ENCODE data around the gene ARIH1.

The ARIH1 gene

GRCh38 chr15:72540606-72541237, 66.6 kb downstream of the ARIH1 start:
- no peak for DNase-seq (ENCODE audit: low read depth)

- DNase-seq (ENCODE audit: low read depth) = no peak
Measured at GRCh38 chr15:72541674-72542073, 67.5 kb downstream of the ARIH1 start.

DNA sequence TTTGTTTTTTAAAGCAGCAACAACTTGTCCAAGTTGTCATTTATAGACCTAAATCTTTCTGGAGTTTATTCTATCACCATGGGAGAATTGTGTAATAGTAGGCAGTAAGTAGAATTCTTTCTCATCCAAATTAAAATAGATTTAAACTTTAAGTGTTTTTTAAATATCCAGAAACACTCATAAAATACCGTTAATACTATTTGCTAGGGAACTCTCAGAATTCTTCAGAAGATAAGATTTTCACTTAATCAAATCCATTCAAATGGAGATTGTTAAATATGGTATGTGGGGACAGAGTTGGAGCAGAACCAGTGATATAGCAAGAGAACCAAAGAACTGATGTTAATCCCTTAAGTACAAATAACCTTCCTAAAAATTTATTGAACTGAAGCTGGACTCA, 71.0 kb downstream of the ARIH1 start:
- no peak for DNase-seq (ENCODE audit: low read depth)

DNA sequence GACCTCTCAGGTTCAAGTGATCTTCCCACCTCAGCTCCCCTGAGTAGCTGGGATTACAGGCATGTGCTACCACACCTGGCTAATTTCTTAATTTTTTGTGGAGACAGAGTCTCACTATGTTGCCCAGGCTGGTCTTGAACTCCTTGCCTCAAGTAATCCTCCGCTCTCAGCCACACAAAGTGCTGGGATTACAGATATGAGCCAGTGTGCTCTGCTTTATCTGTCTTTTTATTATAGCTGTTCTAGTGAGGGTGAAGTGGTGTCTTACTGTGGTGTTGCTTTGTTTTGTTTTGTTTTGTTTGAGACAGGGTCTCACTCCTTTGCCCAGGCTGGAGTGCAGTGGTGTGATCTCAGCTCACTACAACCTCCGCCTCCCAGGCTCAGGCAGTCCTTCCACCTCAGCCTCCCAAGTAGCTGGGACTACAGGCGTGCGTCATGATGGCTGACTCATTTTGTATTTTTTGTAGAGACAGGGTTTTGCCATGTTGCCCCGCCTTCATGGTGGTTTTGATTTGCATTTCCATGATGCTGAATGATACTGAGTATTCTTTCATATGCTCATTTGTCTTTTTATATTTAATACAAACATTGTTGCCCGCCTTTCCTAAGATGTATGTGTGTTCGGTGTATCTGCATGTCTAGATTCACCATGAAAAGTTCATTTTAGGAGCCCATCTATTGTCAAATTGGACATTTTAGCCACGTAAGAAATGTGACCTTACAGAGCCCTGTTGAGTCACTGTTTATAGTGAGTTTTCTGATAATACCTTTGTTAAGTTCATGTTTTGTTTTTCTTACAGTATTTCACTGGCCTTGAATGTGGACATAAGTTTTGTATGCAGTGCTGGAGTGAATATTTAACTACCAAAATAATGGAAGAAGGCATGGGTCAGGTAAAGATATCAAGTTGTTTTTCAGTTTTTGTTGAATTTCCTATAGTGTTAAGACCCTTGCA, 80.6 kb downstream of the ARIH1 start:
- DNase-seq (ENCODE audit: low read depth) = peak; percentile 13

DNA sequence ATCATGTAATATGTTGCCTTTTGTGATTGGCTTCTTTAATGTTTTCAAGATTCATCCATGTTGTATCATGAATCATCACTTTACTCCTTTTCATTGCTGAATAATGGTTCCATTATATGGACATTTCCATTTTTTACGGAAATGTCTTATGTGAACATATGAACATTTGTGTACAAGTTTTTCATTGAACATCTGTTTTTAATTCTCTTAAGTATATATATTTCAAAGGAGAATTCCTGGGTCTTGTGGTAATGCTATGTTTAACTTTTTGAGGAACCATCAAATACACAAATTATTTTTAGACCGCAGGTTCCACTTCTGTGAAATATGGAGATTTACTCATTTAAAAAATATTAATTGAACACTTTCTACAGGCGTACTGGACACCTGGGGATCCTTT, 85.7 kb downstream of the ARIH1 start:
- DNase-seq (ENCODE audit: low read depth) = no peak

DNA sequence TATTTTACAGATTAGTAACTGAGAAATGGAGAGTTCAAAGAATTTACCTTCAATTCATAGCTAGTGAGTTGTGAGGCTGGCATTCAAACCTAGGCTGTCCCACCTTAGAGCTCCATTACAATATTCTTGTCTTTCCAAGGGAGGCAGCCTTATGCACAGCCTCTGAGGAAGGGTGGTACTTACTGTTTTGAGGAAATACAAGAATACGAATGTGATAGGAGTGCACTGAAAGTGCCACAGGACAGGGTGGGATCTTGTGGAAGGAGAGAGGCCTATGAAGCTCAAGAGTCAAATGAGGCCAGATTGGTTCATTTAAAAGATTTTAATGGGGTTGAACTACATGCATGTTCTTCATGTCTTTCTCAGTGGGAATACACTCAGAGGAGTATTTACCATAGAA, 86.3 kb downstream of the ARIH1 start:
- no peak for DNase-seq (ENCODE audit: low read depth)

GRCh38 chr15:72562386-72562785, 88.3 kb downstream of the ARIH1 start:
- DNase-seq (ENCODE audit: low read depth) = no peak

DNA sequence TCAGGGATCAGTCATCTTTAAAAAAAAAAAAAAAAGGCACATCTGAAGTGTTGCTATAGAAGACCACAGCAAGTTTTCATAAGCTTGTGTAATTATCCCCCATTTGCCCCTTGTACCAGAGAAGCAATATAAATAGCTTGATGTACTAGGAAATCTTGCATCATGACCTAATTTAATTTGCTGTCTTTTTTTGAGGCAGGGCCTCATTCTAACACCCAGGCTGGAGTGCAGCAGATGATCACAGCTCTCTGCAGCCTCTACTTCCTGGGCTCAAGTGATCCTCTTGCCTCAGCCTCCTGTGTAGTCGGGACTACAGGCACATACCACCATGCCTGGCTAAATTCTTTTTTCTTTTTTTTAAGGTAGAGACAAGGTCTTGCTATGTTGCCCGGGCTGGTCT, 88.7 kb downstream of the ARIH1 start:
- no peak for DNase-seq (ENCODE audit: low read depth)

DNA sequence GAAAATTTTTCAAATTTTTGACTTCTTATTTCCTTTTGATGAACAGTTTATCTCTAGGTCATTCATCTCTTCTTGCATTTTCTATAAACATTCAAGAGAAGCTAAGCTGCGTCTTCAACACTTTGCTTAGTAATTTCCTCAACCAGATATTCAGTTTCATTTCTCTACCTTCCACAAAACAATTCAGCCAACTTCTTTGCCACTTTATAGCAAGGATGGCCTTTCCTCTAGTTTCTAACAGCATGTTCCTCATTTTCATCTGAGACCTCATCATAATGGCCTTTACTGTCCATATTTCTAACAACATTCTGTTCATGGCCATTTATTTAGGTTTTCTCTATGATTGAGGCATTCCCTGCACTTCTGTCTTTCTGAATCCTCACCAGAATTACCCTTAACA, 90.0 kb downstream of the ARIH1 start:
- no peak for DNase-seq (ENCODE audit: low read depth)

DNA sequence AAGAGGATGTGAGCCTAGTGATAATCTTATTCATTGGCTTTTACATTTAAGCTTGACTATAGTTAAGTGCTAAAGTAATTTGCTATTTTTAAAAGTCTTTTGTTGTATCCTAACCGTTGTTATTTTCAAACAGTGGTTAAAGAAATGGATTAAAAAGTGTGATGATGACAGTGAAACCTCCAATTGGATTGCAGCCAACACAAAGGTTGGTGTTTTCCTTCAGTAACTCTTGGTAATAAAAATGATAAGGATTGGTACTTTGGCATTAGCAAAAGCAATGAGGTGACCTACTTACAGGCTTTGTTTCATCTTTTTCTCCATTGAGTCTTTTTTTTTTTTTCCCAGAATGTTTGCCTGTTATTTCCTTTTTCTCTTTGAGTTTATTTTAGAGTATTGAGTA, 92.8 kb downstream of the ARIH1 start:
- no peak for DNase-seq (ENCODE audit: low read depth)

DNA sequence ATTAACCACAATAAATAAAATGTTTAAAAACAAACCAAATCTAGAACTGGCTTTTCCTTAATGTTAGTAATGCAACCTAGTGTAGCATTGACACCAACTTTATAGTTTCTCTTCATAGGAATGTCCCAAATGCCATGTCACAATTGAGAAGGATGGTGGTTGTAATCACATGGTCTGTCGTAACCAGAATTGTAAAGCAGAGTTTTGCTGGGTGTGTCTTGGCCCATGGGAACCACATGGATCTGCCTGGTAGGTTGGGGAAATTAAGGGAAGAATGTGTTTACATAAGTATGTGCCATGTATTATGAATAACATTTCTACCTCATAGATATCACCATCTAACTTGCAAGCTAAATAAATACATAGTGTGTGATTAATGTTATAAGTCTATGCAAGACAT, 95.9 kb downstream of the ARIH1 start:
- no peak for DNase-seq (ENCODE audit: low read depth)

DNA sequence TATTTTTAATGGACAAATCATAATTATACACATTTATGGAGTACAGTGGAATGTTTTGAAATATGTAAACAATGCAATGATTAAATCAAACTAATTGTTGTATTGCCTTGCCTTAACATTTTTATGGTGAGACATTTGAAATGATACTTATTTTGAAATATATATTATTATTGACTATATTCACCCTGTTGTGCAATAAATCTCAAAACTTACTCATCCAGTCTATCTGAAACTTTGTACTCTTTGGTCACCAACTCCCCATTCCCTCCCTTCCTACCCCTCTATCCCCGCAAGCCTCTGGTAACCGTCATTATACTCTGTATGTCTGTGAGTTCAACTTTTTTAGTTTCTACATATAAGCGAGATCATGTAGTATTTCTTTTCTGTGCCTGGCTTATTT, 105.7 kb downstream of the ARIH1 start:
- DNase-seq (ENCODE audit: low read depth) = no peak

DNA sequence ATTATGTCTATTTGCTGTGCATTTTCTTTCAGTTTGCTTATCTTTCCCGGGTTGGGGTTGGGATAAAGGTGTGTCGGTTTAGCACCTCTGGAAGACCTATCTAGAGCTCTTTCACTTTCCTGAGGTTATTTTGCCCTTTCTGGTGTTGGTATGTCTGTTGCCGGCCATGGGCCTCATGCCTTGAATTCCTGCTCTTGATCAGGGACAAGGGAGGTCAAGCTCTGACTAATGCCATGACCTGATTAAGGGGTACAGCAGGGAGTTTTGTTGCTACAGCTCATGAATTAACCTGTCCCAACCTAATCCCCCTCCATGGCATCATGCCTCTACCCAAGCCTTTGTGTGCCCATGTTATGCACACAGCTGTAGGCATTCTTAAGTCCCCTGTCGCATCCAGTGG, 109.9 kb downstream of the ARIH1 start:
- DNase-seq (ENCODE audit: low read depth) = no peak

GRCh38 chr15:72585025-72585424, 110.9 kb downstream of the ARIH1 start:
- no peak for DNase-seq (ENCODE audit: low read depth)

GRCh38 chr15:72585476-72586058, 111.4 kb downstream of the ARIH1 start:
- DNase-seq (ENCODE audit: low read depth) = no peak

DNA sequence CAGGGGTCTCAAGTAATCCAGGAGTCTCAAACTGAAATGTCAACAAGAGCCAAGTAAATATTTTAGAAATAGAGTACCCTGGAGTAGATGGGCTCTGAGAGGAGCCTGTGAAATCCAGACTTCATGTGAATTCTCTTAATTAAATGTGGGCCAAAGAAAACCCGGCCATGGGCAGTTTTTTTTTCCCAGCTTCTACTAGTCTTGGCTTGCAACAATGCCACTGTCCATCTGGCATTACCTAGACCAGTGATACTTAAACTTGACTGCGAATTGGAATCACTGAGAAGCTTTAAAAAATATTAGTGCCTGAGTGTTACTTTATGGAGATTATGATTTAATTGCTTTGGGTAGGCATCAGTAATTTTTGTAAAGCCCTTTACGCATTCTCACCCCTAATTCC, 114.0 kb downstream of the ARIH1 start:
- DNase-seq (ENCODE audit: low read depth) = no peak

DNA sequence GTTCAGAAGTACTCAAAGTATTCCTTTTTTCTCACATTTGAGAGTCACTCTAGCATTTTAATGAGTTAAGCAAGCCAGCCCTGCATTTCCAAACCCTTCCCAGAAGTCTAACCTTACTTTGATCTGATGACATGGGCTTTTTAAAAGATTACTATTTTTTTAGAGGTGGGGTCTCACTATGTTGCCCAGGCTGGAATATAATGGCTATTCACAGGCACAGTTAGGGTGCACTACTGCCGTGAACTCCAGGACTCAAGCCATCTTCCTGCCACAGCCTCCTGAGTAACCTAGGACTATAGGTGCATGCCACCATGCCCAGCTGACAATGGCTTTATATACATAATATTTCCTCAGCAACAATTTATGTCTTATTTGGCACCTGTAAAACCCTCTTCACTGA, 116.3 kb downstream of the ARIH1 start:
- DNase-seq (ENCODE audit: low read depth) = no peak

DNA sequence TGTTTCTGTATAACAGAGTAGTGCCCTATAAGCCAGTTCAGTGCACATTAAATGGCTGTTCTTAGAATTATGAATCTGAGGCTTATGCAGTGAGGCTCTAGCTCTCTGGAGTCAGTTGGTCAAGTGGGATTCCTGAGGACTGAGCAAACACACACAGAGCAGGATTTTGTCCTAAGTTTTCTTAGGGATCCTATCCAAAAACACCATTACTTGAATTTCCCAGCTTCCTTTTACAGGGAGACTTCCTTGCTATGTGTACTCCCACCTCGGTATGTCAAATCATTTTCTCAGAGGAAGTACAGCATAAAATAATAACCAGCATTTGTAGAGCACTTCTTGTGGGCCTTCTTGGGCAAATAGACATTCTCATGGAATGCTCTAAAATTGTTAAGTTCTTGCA, 117.2 kb downstream of the ARIH1 start:
- no peak for DNase-seq (ENCODE audit: low read depth)

- DNase-seq (ENCODE audit: low read depth) = no peak
Measured at GRCh38 chr15:72592097-72592496, 118.0 kb downstream of the ARIH1 start.

- DNase-seq (ENCODE audit: low read depth) = no peak
Measured at GRCh38 chr15:72592676-72593075, 118.5 kb downstream of the ARIH1 start.

DNA sequence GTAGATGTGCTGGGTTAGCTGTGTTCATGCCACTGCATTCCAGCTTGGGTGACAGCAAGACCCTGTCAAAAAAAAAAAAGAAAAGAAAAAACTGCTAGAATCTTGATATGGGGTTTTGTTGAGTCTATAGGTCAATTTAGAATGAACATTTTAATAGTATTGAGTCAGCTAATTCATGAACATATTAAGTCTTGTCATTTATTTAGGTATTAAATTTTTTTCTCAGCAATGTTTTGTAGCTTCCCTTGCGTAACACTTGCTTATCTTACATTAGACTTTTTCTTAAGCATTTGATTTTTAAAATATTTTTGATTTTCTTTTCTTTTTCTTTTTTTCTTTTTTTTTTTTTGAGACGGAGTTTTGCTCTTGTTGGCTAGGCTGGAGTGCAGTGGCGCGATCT, 119.7 kb downstream of the ARIH1 start:
- DNase-seq (ENCODE audit: low read depth) = no peak

GRCh38 chr15:72599855-72600464, 125.8 kb downstream of the ARIH1 start:
- DNase-seq (ENCODE audit: low read depth) = no peak

GRCh38 chr15:72604794-72605193, 130.7 kb downstream of the ARIH1 start:
- DNase-seq (ENCODE audit: low read depth) = no peak
